OCI-LY7 (cell line): ENCODE measurements around the gene DENND1B.

Experiments used
- EZH2phosphoT487 ChIP-seq: fragments of 200-600 bp; sonication (generic); IDR thresholded peaks from 2 replicates; pipeline ENCODE4 v1.6.1; 2018; ENCODE audit warnings: low read depth, borderline replicate concordance, mild to moderate bottlenecking, mixed run types, antibody characterized with exemption, low read length, moderate library complexity, mixed read lengths
- TF ChIP-seq, protein P1 (sequence below): fragments of 200-600 bp; sonication (generic); conservative IDR thresholded peaks from 2 replicates; pipeline ENCODE4 v1.5.1; 2014; ENCODE audit warnings: mild to moderate bottlenecking, antibody characterized with exemption, low read length, moderate library complexity, mixed read lengths

DNA sequence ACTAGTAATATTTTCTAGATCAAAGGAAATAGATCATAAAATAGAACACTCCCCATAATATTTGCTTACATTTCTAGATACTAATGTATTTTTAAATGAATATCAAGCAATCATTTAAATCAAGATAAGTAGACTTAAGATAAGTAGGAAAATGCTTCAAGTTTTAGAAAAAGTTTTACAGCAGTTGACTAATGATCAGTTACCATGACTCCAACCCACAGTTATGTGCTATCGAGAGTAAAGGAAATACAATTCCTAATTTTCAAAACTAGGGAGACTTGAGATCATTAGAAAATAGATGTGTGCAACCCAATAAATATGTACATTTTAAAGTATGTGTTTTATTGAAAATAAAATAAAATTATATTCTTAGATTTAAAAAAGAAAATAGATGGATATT is 95.0 kb downstream of the DENND1B start:
- TF ChIP-seq, protein P1, sequence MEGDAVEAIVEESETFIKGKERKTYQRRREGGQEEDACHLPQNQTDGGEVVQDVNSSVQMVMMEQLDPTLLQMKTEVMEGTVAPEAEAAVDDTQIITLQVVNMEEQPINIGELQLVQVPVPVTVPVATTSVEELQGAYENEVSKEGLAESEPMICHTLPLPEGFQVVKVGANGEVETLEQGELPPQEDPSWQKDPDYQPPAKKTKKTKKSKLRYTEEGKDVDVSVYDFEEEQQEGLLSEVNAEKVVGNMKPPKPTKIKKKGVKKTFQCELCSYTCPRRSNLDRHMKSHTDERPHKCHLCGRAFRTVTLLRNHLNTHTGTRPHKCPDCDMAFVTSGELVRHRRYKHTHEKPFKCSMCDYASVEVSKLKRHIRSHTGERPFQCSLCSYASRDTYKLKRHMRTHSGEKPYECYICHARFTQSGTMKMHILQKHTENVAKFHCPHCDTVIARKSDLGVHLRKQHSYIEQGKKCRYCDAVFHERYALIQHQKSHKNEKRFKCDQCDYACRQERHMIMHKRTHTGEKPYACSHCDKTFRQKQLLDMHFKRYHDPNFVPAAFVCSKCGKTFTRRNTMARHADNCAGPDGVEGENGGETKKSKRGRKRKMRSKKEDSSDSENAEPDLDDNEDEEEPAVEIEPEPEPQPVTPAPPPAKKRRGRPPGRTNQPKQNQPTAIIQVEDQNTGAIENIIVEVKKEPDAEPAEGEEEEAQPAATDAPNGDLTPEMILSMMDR, result no peak
- no peak for TF ChIP-seq EZH2phosphoT487
